NCI-H2107 (cell line): ENCODE results near the gene ARMH3.
A peak's percentile ranks its signal among the peaks of the same experiment; 100 is the strongest.

Source experiments
- DNase-seq: peaks from one replicate; lab custom pipeline; 2025; lab: John Stamatoyannopoulos, UW

ARMH3 gene

DNA sequence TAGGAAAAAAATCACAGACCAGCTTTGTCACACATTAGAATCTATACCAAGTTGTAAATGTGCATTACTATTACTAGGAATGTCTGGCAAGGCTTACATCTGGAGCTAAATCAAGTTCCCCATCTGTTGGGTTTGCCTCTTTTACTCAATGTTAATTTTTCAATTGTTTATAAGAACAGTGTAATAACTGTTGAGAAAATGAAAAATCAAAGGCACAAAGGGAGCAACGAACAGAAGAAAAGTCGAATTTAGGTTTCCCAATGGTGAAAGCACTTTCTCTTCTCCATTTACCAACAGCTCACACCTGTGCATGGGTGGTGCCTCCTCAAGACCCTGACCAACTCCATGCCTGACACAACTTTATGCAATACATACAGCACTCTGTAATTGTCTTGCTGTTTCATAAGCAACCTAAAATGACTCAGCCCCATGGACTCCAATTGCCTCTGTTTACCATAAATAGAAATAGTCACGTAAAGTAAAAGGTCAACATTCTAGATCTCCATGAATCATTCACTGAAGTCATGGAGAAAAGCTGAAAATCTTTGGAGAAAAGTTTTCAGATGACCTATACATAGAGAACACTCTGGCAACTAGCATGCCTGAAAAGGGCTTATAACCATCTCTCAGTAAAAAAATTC lies 116.8 kb downstream of the ARMH3 start:
- no peak for DNase-seq

DNA sequence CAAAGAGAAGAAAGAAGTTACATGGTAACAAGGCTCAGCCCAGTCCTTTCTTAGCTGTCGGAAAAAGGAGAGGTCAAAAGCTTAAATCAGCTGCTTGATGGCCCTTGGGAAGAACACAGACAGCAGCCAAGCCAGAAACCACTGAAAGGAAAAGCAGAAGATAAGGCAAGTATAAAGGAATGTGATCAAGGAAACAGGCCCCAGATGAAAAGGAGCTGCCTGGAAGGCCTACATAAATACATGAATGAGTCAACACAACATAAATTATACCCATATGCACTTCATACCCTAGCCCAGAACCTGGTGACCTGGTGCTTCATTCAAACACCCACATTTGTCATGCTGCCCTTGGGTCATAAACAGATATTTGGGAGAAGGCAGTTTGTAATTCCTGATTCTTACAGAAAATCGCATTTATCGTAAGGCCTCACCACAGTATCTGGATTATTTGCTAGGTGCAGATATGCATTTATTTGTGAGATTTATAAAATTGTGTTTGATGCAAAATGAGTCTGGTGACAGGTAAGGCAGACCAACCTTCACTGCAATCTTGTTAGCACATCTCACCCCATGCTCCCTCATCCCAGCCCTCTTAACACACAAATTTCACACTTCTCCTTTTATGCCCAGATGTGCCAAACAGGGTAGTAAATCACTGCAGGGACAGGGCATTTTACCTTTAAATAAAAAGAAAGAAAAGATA lies 117.5 kb downstream of the ARMH3 start:
- DNase-seq = no peak

DNA sequence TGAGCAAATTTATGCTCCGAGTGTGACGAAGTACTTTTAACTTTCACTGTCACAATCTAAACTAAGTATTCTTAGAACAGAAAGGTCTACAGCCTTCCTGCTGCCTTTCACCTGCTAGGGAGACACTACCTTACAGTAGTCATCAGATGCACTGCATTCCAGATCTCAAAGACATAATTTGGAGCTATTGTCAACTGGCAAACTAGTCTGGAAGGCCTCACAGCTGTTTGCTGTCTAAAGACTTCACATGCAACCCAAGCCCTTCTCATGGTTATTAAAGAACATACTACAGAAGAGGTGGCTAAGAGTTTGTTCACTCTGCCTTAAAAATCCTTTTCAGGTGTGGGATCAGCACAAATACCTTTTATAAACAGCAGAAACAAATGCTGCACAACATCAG lies 120.5 kb downstream of the ARMH3 start:
- no peak for DNase-seq

DNA sequence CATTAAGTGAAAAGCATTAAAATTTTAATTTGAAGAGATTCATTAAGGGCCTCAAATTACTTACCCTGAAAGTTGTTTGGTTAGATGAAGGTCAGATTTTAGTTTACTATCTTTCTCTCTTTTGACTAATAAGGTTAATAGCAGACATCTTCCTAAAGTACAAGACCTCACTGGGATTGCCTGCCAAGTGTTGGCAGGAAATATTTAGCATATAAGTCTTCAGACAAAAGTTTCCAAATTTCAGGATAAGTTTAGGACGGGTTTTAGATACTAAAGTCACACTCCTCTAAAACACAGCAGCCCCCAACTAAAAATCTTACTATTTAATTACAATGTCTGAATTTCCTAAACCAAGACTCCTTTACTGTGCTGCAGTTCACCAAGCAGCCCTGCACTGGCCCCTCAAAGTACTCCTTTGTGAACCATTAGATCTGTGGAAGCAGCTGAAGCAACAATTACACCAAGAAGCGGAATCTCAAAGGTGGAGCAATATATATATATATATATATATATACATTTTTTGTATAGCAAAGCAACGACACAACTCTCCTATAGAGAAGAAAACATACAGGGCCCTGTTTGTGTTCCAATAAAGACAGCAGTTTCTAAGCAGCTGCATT lies 121.2 kb downstream of the ARMH3 start:
- no peak for DNase-seq

DNA sequence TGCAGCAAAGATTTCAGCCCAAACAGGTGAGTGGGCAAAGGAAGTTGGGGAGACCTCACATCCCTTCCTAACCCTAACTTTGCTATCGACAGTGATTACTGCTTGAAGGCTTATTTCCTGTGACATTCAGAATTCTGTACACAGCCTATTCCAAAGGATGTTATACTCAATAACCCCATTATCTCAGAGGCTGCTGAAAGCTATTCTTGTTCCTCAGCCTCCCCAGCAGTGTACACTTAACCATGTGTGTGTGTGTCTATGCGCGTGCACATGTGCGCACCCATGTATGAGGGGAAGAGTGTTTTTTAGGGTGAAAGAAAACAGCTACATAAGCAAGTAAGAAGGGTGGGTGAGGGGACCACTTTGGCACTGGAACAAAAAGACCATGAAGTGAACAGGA lies 122.0 kb downstream of the ARMH3 start:
- DNase-seq = no peak

DNA sequence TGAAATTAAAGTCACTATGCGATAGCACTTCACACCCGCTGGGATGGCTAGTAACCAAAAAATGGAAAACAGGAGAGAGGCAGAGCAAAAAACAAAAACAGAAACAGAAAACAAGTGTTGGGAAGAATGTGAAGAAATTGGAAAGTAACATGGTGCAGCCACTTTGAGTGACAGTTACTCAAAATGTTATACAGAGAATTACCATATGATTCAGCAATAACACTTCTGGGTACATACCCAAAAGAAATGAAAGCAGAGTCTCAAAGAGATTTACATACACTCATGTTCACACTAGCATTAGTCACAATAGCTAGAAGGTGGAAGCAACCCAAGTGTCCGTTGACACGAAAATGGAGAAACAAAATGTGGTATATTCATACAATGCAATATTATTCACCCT lies 123.8 kb downstream of the ARMH3 start:
- no peak for DNase-seq

DNA sequence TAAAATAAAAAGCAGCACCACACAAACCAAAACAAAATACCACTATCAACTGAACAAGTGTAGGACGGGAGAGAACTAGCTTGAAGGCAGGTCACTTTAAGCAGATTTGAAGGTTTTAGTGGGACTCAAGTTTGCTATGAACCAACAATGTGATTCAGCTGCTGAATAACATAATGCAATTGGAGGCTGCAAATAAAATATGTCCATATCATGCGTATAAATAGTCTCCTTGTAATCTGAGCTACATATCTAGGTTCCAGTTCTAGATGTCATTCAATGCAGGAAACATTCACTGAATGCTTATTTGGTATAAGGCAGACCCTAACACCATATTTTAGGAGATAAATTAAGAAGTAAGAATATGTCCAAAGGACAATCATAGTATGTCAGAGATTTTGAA lies 130.9 kb downstream of the ARMH3 start:
- DNase-seq = no peak

DNA sequence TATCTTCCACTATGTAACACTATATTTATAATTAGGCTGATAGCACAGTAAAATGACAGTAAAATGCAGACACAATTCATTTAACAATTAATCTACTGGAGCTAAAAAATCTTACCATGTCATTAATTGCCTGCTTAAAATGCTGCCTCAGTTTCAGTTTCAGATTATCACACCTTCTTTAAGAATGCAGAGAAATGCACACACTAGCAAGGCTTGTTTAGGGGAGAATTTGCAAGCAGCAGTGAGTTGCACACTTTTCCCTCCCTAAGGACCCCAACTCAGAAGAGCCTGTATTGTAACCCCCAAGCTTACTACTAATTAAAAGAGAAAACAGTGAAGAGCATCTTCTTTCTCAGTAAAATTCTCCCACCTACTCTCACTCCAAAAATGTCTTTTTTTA lies 132.7 kb downstream of the ARMH3 start:
- no peak for DNase-seq

DNA sequence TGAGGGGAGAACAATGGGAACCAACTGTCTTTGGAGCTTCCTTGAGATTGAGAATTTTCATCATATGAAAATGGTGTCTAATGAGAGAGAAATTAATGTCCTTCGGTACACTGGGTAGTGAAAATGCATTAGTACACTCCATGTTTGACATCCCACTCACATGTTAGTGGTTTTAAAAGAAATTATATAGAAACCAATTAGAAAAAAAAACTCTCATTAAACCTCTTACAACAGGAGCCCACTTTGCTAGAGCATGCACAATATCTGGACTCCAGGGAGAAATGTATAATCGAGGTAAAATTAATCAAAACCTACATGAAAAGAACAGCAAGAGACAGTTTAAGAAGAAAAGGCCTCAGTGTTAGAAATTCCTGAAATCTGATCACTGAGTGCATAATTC lies 133.1 kb downstream of the ARMH3 start:
- no peak for DNase-seq

DNA sequence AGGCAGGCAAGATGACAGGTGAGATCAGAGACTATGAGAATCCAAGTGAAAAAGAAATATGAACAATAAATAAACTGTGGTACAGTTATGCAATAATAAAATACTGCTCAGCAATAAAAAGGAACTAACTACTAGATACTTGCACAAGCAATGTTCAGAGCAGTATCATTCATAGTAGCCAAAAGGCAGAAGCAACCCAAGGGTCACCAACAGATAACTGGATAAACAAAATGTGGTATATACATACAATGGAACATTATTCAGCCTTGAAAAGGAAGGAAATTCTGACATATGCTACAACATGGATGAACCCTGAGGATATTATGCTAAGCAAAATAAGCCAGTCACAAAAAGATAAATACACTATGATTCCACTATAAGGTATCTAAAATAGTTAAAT lies 135.4 kb downstream of the ARMH3 start:
- no peak for DNase-seq

DNA sequence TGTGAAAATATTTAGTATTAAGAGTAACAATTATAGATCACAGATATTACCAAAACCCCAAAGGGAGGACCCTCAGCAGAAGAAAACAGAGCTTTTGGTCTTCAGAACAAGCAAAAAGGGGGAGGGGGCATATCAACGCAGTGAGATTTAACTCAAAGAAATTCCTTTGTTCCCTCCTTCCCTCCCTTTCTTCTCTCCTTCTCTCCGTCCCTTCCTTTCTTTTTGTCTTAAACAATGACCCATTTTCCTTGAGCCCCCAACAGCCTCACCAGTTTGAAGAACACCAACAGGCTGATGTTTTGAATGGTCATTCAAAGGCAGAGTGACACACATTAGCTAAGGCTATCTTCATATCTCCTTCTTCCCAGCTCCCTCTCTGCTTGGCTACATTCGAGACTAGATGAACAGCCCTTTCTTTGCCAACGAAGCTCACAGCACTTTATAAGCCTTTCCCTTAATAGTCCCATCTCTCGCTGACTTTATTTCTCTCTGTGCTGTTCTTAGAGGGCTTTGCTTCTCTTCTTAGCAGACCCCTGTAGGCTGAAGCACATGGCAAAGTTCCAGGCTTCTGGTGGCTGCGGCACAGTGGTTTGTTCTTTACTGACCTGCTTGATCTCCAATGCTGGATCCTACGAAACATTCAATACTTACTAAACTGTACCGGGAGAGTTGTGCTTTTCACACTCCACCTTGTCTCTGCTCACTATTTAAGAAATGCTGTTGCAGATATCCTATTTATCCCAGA lies 136.8 kb downstream of the ARMH3 start:
- no peak for DNase-seq

DNA sequence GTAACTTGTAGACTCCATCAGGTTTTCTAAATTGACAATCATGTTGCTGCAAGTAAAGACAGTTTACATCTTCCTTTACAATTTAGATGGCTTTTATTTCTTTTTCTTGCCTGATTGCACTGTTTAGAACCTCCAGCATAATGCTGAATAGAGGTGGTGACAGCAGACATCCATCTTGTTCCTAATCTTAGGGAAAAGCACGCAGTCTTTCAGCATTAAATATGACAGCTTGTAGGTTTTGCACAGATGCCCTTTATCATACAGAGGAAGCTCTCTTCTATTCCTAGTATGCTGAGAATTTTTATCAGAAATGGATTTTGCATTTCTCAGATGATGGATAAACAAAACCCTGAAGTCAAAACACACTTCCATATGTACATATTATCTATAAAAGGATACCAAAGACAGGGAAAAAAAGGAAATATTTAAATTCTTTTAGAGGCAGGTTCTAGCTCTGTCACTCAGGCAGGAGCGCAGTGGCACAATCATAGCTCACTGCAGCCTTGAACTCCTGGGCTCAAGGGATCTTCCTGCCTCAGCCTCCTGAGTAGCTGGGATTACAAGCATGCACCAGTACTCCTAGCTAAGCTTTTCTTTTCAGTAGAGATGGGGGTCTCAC lies 143.3 kb downstream of the ARMH3 start:
- no peak for DNase-seq

DNA sequence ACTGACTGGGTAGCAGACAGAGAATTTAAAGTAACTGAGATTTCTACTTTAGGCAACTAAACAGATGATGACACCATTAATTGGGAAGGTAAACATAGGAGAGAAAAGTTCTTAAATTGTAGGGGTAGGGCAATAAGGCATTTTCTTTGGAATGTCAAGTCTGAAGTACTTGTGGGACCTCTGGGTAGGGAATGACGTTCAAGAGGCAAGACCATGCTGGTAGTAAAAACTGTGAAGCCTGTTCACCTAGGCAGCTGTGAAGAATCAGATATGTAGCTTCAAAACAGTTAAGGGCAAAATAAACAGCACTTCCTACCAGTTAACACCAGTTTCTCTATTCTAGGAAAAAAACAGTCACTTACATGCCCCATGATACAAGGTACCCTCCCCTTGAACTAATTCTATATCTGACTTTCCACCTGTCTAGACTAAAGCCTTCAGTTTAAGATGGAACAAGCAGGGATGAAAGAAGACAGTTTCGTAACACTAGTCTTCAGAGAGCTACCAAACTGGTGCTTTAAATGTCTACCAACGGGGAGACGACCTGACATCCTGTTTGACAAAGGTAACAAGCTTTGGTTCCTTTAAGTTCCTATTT lies 149.3 kb downstream of the ARMH3 start:
- no peak for DNase-seq

DNA sequence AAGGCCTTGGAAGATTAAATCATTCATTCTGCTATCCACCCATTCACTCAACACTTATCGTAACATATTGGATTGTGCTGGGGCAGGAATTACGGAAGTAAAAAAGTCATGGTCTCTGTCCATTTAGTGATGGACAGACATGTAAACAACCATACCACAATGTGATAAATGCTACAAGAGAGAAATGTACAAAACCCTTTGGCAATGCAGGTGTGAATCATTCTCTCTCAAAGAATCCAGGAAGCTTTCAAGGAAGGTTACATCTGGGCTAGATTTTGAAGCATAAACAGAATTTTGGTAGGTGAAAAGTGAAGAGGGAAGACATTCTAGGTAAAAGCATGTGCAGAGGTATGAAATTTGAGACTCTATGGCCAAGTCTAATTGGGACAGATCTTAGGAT lies 150.7 kb downstream of the ARMH3 start:
- no peak for DNase-seq

DNA sequence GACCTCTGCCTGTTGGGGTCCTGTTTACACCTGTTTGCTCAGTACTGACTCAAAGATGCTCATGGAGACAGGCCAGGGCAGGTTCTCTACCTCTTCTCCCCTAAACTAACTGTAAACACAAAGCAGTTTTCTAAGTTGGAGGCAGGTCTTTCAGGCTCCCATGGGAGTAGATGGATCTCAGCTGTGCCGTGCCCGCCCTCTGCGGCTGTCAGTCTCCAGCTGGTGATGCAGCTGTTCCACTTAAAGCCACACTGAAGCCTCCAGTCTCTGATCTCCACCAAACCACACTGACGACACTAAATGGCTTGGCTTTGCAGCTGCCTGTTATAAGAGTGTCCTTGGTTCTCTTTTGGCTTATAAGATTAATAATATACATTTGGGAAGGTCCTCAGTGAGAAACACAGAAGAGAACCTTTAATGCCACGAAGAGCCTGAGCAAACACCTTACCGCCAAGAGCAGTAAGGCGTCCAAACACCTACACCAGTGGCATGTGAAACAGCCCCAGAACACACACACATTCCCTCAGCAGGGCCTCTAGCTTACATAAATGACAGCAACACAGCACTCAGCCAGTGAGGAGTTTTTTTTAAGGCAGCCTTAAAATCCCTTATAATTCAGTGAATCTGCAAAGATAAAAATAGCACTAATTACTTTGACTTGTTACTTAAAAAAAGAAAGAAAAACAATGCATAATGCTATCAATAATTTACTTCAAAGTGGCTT lies 152.0 kb downstream of the ARMH3 start:
- peak; percentile 15 for DNase-seq

DNA sequence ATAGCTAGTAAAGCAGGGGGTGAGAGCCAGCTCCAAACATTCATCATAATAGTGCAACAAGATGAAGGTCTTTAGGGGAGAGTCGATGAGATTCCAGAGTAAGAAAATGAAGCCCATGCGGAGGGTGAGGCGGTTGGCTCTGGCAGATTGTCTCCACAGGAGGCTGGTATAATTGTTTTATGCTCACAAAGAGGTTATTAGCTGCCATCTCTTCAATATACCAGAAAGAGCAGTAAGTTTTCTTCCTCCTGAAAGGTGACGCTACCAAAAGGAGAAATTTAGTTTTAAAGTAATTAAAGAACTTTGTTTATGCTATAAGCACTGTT lies 153.2 kb downstream of the ARMH3 start:
- peak; percentile 24 for DNase-seq

DNA sequence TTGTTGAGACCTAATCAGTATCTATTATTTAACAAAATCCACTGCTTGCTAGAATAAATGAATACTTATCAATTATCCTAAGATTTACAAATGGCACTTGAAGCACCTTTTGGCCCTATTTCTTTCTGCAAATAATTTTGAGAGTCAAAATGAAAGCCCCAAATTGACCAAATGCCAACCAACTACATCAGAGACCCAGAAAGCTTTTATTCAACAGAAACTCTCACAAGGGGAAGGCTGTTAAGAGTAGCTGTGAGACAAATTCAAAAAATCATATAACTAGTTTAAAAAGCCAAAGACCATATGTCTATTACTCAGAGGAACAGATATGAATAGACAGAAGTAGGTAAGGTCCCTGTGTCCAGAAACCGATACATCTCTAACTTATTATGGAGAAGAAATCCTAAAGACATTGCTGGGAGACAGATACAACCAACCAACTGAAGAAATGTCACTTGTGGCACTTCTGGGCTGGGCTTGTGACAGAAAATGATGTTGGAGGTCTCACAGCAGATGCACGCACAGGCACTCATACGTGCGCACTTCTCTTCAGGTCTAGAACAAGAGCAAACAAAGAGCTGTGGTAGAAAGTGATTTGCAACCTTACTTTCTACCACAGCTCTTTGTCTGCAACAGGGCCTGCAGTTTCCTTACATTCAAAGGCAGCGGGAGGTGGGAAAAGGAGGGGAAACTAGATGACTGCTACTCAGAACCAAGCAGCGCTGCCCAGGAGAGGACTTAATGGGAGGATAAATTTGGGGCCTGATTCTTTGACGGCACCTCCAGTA lies 153.7 kb downstream of the ARMH3 start:
- DNase-seq = peak; percentile 24

DNA sequence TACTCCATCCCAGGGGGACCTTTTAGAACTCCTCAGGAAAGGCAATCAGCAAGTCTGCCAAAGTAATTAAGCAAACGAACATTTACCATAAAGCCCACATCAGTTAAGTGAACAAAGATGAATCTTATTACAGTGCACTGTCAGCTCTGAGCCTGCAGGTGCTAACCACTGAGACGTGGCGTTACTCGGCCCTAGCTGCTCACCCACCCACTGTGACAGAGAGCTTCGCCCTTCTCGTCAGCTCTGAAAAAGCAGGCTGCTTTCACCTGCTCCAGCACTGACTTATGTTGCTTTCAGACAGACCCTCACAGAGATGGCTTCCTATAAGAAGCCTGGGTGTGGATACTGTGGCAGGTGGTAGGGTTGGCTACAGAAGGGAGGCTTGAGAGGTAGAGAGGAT lies 154.6 kb downstream of the ARMH3 start:
- no peak for DNase-seq

DNA sequence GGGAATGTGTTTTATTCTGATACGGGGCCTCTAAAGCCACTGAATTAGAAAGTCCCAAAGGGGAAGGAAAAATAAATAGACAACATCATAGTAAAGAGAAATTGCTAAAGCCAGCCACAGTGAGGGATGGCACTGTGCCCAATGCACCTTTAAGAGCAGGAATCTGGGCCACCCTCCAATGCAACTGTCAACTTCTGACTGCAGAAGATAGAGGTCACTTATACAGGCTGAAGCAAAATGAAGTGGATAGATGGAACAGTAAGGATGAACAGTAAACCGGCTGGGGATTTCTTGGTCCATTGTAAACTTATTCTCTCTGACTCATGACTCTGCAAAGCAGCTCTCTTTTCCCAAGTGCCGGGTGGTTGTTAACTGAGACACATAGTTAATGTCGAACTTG lies 158.3 kb downstream of the ARMH3 start:
- peak; percentile 4 for DNase-seq

DNA sequence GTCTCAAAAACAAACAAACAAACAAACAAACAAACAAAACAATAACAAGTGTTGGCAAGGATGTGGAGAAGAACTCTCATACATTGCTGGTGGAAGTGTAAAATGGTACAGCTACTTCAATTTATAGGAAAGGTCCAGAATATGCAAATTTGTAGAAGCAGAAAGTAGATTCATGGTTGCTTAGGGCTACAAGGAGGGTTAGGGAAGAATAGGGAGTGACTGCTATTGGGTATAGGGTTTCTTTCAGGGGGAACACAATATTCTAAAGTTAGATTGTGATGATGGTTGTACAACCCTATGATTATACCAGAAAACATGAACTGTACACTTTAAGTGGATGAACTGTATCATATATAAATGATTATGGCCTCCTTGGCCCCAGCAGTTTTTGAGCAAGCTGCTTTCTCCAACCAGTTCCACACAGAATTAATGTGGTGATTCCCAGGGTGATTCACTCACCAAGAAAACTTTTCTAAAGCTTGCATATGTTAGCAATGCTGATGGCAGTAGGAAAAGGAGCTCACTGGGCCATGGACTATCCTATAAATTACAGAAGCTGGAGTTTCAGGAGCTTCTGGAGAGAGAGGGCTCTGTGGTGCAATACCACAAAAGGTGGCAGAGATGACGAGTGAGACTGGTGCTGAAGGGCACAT lies 159.6 kb downstream of the ARMH3 start:
- DNase-seq = no peak
